Measurements from ENCODE around the gene TPPP2.

TPPP2 gene

DNA sequence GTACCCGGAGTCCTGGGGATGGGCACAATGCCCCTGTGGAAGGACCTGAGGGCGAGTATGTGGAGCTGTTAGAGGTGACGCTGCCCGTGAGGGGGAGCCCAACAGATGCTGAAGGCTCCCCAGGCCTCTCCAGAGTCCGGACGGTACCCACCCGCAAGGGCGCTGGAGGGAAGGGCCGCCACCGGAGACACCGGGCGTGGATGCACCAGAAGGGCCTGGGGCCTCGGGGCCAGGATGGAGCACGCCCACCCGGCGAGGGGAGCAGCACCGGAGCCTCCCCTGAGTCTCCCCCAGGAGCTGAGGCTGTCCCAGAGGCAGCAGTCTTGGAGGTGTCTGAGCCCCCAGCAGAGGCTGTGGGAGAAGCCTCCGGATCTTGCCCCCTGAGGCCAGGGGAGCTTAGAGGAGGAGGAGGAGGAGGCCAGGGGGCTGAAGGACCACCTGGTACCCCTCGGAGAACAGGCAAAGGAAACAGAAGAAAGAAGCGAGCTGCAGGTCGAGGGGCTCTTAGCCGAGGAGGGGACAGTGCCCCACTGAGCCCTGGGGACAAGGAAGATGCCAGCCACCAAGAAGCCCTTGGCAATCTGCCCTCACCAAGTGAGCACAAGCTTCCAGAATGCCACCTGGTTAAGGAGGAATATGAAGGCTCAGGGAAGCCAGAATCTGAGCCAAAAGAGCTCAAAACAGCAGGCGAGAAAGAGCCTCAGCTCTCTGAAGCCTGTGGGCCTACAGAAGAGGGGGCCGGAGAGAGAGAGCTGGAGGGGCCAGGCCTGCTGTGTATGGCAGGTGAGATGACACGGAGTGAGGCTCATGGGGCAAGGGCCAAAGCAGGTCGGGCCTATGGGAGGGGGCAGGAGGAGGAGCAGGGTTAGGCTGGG is 44.6 kb downstream of the TPPP2 start:
- intact Hi-C loops (cut with DNase I; ENCODE audit: low total_unique reads), result no loop called here
- Histone ChIP-seq H3K9me3 (no peaks in the 10 kb centered on the region), H3K27ac (no peak overlapping the region), H3K27me3 (no peaks in the 10 kb centered on the region), H3K4me3 (no peak overlapping the region), H3K36me3 (peaks cover 31 to 63% (median 55%) of the 10 kb centered on the region in 3 donors), H3K4me1 (peaks cover 0 to 28% (median 14%) of the 10 kb centered on the region in 4 donors)
- no peak for DNase-seq
- TF ChIP-seq, protein P1, sequence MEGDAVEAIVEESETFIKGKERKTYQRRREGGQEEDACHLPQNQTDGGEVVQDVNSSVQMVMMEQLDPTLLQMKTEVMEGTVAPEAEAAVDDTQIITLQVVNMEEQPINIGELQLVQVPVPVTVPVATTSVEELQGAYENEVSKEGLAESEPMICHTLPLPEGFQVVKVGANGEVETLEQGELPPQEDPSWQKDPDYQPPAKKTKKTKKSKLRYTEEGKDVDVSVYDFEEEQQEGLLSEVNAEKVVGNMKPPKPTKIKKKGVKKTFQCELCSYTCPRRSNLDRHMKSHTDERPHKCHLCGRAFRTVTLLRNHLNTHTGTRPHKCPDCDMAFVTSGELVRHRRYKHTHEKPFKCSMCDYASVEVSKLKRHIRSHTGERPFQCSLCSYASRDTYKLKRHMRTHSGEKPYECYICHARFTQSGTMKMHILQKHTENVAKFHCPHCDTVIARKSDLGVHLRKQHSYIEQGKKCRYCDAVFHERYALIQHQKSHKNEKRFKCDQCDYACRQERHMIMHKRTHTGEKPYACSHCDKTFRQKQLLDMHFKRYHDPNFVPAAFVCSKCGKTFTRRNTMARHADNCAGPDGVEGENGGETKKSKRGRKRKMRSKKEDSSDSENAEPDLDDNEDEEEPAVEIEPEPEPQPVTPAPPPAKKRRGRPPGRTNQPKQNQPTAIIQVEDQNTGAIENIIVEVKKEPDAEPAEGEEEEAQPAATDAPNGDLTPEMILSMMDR (IDR thresholded peaks at IDR 0.05), result no peak

DNA sequence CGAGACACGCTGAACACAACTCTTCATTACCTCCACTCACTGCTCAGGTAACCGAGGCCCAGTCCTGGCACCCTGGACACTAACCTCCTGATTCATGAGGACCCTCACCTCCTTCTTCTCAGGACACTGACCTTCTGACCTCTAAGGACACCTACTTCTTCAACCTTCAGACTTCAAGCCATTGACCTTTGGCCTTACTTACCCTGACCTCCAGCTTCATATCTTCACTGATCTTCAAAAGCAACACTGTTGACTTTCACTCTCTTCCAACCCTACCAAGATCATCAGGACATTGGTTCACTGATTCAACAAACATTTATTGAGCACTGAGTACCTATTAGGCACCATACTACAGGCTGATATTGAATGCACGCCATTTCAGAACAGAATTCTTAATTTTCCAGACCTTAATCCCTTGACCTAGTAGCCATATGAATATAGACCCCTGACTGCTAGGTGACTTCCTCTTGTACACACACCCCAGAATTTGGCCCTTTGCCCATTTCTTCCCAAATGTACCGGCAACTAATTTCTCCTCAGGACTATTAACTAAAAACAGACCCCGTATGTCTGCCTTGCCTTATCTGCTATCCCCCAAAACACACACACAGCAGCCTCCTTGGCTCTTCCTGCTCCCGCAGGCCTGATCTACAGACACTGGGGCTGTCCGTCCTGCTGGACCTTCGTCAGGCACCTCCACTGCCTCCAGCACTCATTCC is 45.9 kb downstream of the TPPP2 start:
- TF ChIP-seq, protein P1 (IDR thresholded peaks at IDR 0.05), result no peak
- no peaks in the 10 kb centered on the region for H3K27me3 ChIP-seq
- H3K4me3 ChIP-seq, result no peak overlapping the region
- intact Hi-C loops (cut with DNase I; ENCODE audit: low total_unique reads), result no loop called here
- no peak overlapping the region for H3K27ac ChIP-seq
- peaks cover 0 to 25% (median 11%) of the 10 kb centered on the region in 4 donors for H3K4me1 ChIP-seq
- no peaks in the 10 kb centered on the region for H3K9me3 ChIP-seq
- H3K36me3 ChIP-seq, result peaks cover 35 to 76% (median 67%) of the 10 kb centered on the region in 3 donors
- DNase-seq, result no peak

GRCh38 chr14:21077672-21078071 is 47.7 kb downstream of the TPPP2 start:
- Histone ChIP-seq H3K27me3 (no peaks in the 10 kb centered on the region), H3K36me3 (peaks cover 52 to 94% (median 85%) of the 10 kb centered on the region in 3 donors), H3K27ac (no peak overlapping the region), H3K4me1 (peaks cover 0 to 7% (median 2%) of the 10 kb centered on the region in 4 donors), H3K9me3 (no peaks in the 10 kb centered on the region), H3K4me3 (no peak overlapping the region)
- intact Hi-C loops (cut with DNase I; ENCODE audit: low total_unique reads), result no loop called here
- TF ChIP-seq, protein P1 (IDR thresholded peaks at IDR 0.05), result no peak
- no peak for DNase-seq

DNA sequence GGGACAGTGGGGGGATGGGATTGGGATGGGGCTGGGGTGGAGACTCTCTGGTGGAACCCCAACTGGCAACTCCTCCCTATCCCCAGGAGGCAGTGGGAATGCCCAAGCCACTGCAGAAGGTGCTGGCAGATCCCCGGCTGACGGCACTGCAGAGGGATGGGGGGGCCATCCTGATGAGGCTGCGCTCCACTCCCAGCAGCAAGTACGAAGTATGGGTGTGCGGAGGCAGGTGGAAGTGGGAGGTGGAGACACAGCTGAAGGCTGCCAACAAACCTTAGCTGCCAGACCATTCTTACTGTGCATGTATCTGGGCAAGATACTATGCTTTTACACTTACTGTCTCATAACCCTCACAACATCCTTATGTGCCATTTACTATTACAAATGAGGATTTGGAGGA is 48.3 kb downstream of the TPPP2 start:
- H3K4me3 ChIP-seq, result no peak overlapping the region
- no peak for DNase-seq
- TF ChIP-seq, protein P1 (IDR thresholded peaks at IDR 0.05), result no peak
- no peak overlapping the region for H3K27ac ChIP-seq
- no peaks in the 10 kb centered on the region for H3K27me3 ChIP-seq
- H3K9me3 ChIP-seq, result no peaks in the 10 kb centered on the region
- intact Hi-C loops (cut with DNase I; ENCODE audit: low total_unique reads), result no loop called here
- H3K36me3 ChIP-seq, result peaks cover 55 to 100% (median 89%) of the 10 kb centered on the region in 3 donors
- peaks cover 0 to 4% (median 0%) of the 10 kb centered on the region in 4 donors for H3K4me1 ChIP-seq

GRCh38 chr14:21078726-21079125 is 48.7 kb downstream of the TPPP2 start:
- Histone ChIP-seq H3K4me3 (no peak overlapping the region), H3K27ac (no peak overlapping the region), H3K9me3 (no peaks in the 10 kb centered on the region), H3K4me1 (no peaks in the 10 kb centered on the region), H3K36me3 (peaks cover 55 to 100% (median 93%) of the 10 kb centered on the region in 3 donors), H3K27me3 (no peaks in the 10 kb centered on the region)
- DNase-seq, result no peak
- TF ChIP-seq, protein P1 (IDR thresholded peaks at IDR 0.05), result no peak
- intact Hi-C loops (cut with DNase I; ENCODE audit: low total_unique reads), result no loop called here

All from tibial artery (tissue), 4 donors.